H7 (cell line): ENCODE results near the gene NOTCH2. TPM values are rescaled to one million over a fixed set of nuclear protein-coding genes. Genes with fewer than 3 reads are reported as not detected.
A peak's percentile ranks its signal among the peaks of the same experiment; 100 is the strongest.
"Not testable (repeated sequence)": the region's sequence is repeated elsewhere in the genome, so short reads cannot be mapped to it uniquely, and the experiment has no call there.

Source experiments
- DNase-seq: peaks from one replicate; pipeline ENCODE4 v3.0.0; 2012
- H3K27me3 ChIP-seq: 2 replicates; pipeline ENCODE4 v1.6.0; 2011; ENCODE audit warnings: mild to moderate bottlenecking, low read length; ENCODE audit not compliant: control insufficient read depth, insufficient read depth
- H3K36me3 ChIP-seq: replicated peaks from 2 replicates; pipeline ENCODE4 v1.5.1; 2011; ENCODE audit warnings: low read length; ENCODE audit not compliant: control insufficient read depth, insufficient read depth
- H3K4me3 ChIP-seq: 2 replicates; pipeline ENCODE4 v1.5.1; 2011; ENCODE audit warnings: low read depth, mild to moderate bottlenecking, control low read depth, low read length, moderate library complexity; ENCODE audit not compliant: insufficient read depth
- total RNA-seq: library from RNA; depleted of rRNA; stranded (reverse); fragments of >200 nt; shearing (Covaris generic); gene quantifications from 2 replicates; pipeline ENCODE4 v1.2.3, GENCODE V29; 2014; rRNA removed

Gene NOTCH2
- 52.4 and 60.4 TPM in 2 replicates for total RNA-seq

DNA sequence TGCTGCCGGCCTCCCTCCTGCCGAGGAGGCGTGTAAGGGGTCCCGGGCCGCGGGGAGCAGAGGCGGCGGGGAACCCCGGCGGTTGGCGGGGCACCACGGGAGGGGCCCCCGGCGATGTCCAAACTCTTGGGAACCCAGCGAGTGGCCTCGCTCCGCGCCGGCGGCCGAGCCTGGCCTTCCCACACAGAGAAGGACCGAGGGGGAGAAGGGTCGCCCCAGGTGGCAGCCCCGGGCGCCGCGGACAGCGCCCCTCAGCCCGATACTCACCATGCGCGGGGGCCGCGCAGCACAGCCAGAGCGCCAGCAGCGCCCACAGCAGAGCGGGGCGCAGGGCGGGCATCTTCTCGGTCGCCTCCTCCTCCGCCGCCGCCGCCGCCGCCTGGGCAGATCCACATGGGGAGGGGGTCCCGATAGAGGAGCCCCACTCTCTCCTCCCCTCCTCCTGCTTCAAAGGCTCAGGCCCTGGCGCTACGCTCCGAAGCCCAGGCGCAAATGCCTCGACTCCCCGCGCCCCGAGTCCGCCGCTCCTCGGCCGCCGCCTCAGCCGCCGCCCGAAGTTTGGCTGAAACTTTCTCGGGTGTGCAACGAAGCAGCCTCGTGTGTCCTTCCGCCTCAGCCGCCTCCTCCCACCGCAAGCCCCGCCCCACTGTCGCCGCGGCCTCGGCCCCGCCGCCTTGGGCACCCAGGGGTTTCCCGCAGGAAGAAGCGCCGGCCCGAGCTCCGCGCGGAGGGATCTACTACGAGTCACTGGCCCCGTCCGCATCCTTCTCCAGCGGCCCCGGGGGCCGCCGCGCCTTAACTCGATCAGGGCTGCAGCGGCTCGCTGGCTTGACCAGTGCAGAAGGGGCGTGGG, at the start of gene NOTCH2:
TSS of gene NOTCH2 (minus strand) at position 596 of the 853 bp plus-strand sequence. CDS start at position 340, 256 bp downstream.
- DNase-seq, H3K27me3 ChIP-seq, H3K36me3 ChIP-seq: not testable (repeated sequence)
- H3K4me3 ChIP-seq, result peak within 1 kb of the TSS; percentile 46

DNA sequence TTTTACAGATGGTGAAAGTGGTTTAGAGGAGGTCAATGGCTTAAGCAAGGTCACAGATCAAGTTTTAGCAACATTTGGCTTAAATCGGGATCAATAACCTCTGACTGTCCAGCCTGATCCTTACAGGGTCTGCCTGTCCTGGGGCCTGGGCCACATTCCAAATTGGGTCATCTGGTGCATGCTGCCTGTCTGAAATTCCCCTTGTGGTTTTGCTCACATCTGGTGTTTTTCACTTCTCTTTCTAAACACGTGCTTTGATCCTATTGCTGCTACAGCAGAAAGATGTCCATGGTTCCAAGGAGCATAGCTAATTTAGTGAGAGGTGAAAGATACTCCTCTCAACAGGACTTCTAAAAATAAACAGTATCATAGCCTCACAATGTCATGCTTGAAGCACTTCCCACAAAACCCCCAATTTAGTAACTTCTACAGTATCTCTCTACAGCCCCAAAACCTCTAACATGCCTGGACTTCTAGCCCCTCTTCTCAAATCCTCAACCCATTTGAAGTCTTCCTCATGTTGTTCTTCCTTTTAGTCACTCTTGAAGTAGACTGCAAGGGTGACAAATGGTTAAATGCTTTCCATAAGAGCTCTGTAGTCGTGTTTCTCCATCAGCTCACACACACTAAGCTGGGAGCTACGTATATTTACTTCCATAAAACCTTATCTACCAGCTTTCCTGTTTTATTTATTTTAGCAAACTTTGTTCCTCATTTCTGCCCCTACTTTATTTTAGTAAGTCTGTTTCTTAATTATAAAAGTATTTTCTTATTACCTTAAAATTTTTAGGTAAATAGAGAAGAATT, 48.1 kb upstream of the NOTCH2 start:
- H3K27me3 ChIP-seq, H3K36me3 ChIP-seq, H3K4me3 ChIP-seq, DNase-seq: not testable (repeated sequence)

DNA sequence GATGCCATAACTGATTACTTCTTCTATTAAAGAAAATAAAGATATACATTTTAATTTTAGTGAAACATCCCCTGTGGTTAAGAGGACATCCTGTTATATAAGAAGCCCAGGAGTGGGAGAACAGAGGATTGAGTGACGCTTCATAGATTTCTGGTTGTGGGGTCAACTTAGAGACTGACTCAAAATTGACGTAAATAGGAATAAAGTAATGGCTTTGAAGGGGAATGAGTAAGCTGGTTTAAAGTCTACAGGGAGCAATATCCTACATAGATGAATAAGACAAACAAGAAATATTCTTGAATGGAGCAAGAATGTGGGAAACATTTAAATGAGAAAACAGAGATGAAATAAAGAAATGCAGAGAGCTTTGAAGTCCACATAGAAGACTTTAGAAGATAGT, 46.6 kb upstream of the NOTCH2 start:
- H3K4me3 ChIP-seq, DNase-seq, H3K27me3 ChIP-seq, H3K36me3 ChIP-seq: not testable (repeated sequence)

- not testable (repeated sequence) for H3K4me3 ChIP-seq, H3K36me3 ChIP-seq
These were observed 43.7 kb upstream of the NOTCH2 start for GRCh38 chr1:120113134-120113533.

DNA sequence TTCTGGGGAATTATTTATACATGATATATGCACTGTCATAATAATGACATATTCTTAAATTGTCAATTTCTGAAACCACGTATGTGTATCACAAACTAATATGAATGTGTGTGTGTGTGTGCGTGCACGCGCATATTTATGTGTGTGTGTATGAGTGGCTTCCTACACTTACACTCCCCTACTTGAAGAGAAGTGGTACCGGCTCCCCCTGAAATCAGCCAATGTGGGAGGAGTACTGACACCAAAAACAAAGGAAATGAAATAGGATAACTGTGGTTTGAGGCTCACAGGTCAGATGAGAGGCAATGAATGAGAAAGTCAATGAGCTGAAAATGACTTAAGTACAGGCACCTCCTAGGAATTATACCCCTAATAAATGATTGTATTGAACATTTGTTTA, 42.8 kb upstream of the NOTCH2 start:
- not testable (repeated sequence) for DNase-seq, H3K4me3 ChIP-seq, H3K36me3 ChIP-seq, H3K27me3 ChIP-seq

More at GRCh38 chr1:120113134-120113533, 43.7 kb upstream of the NOTCH2 start:
- not testable (repeated sequence) for H3K27me3 ChIP-seq, DNase-seq

GRCh38 chr1:120111771-120112170, 42.3 kb upstream of the NOTCH2 start:
- not testable (repeated sequence) for H3K36me3 ChIP-seq, H3K4me3 ChIP-seq, DNase-seq, H3K27me3 ChIP-seq

DNA sequence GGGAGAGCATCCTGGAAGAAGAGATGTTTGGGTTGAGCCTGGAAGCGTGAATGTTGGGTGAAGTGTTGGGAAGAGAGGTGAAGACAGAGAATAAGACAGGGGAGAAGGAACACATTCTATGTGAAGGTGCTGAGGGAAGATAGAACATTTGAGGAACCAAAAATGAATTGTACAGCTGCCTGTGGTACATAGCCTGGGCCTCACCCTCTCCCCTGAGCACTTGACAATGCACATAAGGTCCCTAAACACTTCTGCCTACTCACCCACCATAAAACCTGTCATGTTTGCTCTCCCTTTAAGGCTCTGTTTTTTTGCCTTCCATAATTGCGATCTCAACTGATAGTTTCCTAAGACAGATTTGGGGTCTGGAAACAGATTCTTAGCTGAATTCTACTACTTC, 41.5 kb upstream of the NOTCH2 start:
- not testable (repeated sequence) for DNase-seq, H3K27me3 ChIP-seq, H3K36me3 ChIP-seq, H3K4me3 ChIP-seq

DNA sequence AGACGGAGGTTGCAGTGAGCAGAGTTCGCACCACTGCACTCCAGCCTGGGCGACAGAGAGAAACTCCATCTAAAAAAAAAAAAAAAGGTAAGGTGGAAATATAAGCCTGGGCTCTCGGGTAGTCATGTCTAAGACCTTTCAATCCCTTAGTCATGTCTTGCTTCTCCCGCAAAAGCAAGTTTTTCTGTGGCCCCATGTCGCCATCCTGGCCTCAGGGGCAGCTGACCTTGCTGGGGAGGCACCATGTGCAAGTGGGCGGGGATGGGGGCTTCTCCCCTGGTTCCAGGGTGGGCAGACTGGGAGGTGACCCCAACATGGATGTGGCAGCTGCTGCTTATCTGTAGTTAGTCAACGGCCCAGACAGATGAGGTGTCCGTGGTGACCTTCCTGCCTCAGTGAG, 40.2 kb upstream of the NOTCH2 start:
- not testable (repeated sequence) for DNase-seq, H3K4me3 ChIP-seq, H3K27me3 ChIP-seq, H3K36me3 ChIP-seq

DNA sequence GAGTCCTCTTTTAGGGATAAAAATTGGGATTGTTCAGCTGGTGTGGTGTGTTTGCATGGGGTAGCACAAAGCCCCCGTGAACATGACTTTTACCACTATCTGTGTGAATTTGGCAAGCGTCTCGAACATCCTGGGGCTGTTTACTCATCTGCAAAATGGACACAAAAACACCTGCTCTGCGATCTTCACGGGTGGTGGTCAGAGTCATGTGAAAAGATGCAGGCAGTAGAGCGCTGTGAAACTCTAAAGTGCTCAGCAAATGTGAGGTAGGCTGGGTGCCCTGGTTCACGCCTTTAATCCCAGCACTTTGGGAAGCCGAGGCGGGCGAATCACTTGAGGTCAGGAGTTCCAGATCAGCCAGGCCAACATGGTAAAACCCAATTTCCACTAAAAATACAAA, 39.7 kb upstream of the NOTCH2 start:
- H3K4me3 ChIP-seq, H3K27me3 ChIP-seq, H3K36me3 ChIP-seq, DNase-seq: not testable (repeated sequence)

GRCh38 chr1:120105288-120105687, 35.8 kb upstream of the NOTCH2 start:
- not testable (repeated sequence) for H3K4me3 ChIP-seq, H3K36me3 ChIP-seq, H3K27me3 ChIP-seq, DNase-seq

- not testable (repeated sequence) for H3K36me3 ChIP-seq, DNase-seq, H3K4me3 ChIP-seq, H3K27me3 ChIP-seq
These were observed 34.3 kb upstream of the NOTCH2 start for GRCh38 chr1:120103768-120104167.

DNA sequence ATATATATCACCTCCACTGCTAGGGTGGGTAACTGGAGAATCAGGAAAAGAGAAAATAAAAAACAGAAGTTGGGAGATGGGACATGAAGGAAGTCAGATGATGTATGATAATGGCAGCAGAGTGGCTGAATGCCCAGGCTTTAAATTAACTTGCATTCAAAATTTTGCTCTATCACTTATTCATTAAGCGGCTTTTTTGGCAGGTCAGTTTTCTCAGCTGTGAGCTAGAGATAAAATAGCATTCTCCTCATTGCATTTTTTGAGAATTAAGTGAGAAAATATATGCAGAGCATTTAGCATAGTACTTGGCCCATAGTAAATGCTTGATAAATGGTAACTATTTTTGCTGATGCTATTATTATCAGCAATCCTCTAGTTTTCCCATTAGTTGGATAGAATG, 32.1 kb upstream of the NOTCH2 start:
- H3K36me3 ChIP-seq, H3K27me3 ChIP-seq, H3K4me3 ChIP-seq, DNase-seq: not testable (repeated sequence)

DNA sequence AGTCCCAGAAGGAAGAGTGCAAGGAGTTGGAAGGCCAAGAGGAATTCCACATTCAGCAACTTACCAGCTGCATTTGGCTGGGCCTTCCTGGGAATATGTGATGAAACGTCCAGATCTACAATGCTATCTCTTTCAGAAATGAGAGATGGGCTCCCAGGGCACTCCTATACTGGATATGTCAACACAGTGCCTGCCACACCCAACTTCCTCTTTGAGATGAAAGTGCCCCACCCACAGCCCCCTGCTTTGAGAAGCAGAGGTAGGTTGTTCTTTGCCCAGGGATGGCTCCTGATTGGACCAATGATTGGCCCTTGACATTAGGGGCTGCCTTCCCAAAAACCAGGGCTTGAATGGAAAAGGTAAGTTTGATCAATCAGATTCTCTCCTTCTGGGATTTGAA, 31.1 kb upstream of the NOTCH2 start:
- DNase-seq, H3K36me3 ChIP-seq, H3K27me3 ChIP-seq, H3K4me3 ChIP-seq: not testable (repeated sequence)

GRCh38 chr1:120098986-120099759, 29.7 kb upstream of the NOTCH2 start:
- DNase-seq, H3K4me3 ChIP-seq, H3K36me3 ChIP-seq, H3K27me3 ChIP-seq: not testable (repeated sequence)
